ENCODE data around the gene AATF.

Gene AATF

GRCh38 chr17:36937959-36938565 lies 10.7 kb upstream of the AATF start:
- no peak overlapping the region for H3K4me3 ChIP-seq (ENCODE audit: control insufficient read depth, low read depth, low read length)
- DNase-seq (ENCODE audit: low read depth): peak; percentile 16
- TF ChIP-seq CTCF (conservative IDR thresholded peaks at IDR 0.05; ENCODE audit: control insufficient read depth, insufficient read depth, low read depth, low read length): no peak

GRCh38 chr17:36938566-36939051 lies 10.1 kb upstream of the AATF start:
- TF ChIP-seq CTCF (conservative IDR thresholded peaks at IDR 0.05; ENCODE audit: control insufficient read depth, insufficient read depth, low read depth, low read length): no peak
- no peak for DNase-seq (ENCODE audit: low read depth)
- no peak overlapping the region for H3K4me3 ChIP-seq (ENCODE audit: control insufficient read depth, low read depth, low read length)

GRCh38 chr17:36939052-36939801 lies 9.5 kb upstream of the AATF start:
- TF ChIP-seq CTCF (conservative IDR thresholded peaks at IDR 0.05; ENCODE audit: control insufficient read depth, insufficient read depth, low read depth, low read length): no peak
- DNase-seq (ENCODE audit: low read depth): no peak
- H3K4me3 ChIP-seq (ENCODE audit: control insufficient read depth, low read depth, low read length): no peak overlapping the region

- H3K4me3 ChIP-seq (ENCODE audit: control insufficient read depth, low read depth, low read length): no peak overlapping the region
These were observed 8.9 kb upstream of the AATF start for GRCh38 chr17:36939802-36940312.

GRCh38 chr17:36940313-36941264 lies 8.2 kb upstream of the AATF start:
- no peak for TF ChIP-seq CTCF (conservative IDR thresholded peaks at IDR 0.05; ENCODE audit: control insufficient read depth, insufficient read depth, low read depth, low read length)
- DNase-seq (ENCODE audit: low read depth): no peak
- no peak overlapping the region for H3K4me3 ChIP-seq (ENCODE audit: control insufficient read depth, low read depth, low read length)

More at GRCh38 chr17:36939802-36940312, 8.9 kb upstream of the AATF start:
- no peak for DNase-seq (ENCODE audit: low read depth)
- no peak for TF ChIP-seq CTCF (conservative IDR thresholded peaks at IDR 0.05; ENCODE audit: control insufficient read depth, insufficient read depth, low read depth, low read length)

Data from fibroblast of mammary gland (primary cell).